Glutamatergic neuron (in vitro differentiated cells): Measurements from ENCODE around the gene FBLL1. TPM values are rescaled to one million over a fixed set of nuclear protein-coding genes. Genes with fewer than 3 reads are reported as not detected.

Experiments used
- DNase-seq: peaks from one replicate; pipeline ENCODE4 v3.0.0; 2022
- H3K27ac Mint-ChIP-seq: one replicate; pipeline ENCODE4 v1.8.0; 2020; ENCODE audit warnings: mild to moderate bottlenecking, mixed read lengths, inconsistent platforms; ENCODE audit not compliant: unreplicated experiment
- H3K27me3 Mint-ChIP-seq: one replicate; pipeline ENCODE4 v1.8.0; 2020; ENCODE audit warnings: mild to moderate bottlenecking, moderate library complexity, mixed read lengths, inconsistent platforms; ENCODE audit not compliant: unreplicated experiment
- H3K36me3 Mint-ChIP-seq: one replicate; pipeline ENCODE4 v1.8.0; 2020; ENCODE audit warnings: mild to moderate bottlenecking, mixed read lengths, inconsistent platforms; ENCODE audit not compliant: unreplicated experiment
- H3K4me1 Mint-ChIP-seq: one replicate; pipeline ENCODE4 v1.8.0; 2020; ENCODE audit warnings: mild to moderate bottlenecking, low read depth, mixed read lengths, inconsistent platforms; ENCODE audit not compliant: unreplicated experiment
- H3K4me3 Mint-ChIP-seq: one replicate; pipeline ENCODE4 v1.8.0; 2020; ENCODE audit warnings: mild to moderate bottlenecking, mixed read lengths, inconsistent platforms; ENCODE audit not compliant: unreplicated experiment
- H3K9me3 Mint-ChIP-seq: one replicate; pipeline ENCODE4 v1.8.0; 2020; ENCODE audit warnings: mild to moderate bottlenecking, moderate library complexity, mixed read lengths, inconsistent platforms; ENCODE audit not compliant: unreplicated experiment
- CTCF ChIP-seq: fragments of 200-600 bp; sonication (generic); IDR thresholded peaks from one replicate; pipeline ENCODE4 v1.5.0; 2021; ENCODE audit not compliant: partially characterized antibody, unreplicated experiment
- total RNA-seq: library from RNA; stranded (reverse); fragmentation: NEBNext Ultra II Directional; extraction: Animal tissue kit (Norgen Biotek cat#: 25700); gene quantifications from one replicate; pipeline ENCODE4 v1.2.1, GENCODE V29; 2021; ENCODE audit not compliant: unreplicated experiment

Gene FBLL1
- total RNA-seq, 1 donor from 2014 or later, result 66.2 TPM

- H3K4me3 Mint-ChIP-seq, result peak overlapping the region; percentile 73
- H3K27me3 Mint-ChIP-seq, result peaks cover 16% of the 10 kb centered on the region
- H3K4me1 Mint-ChIP-seq, result peaks cover 31% of the 10 kb centered on the region
- H3K27ac Mint-ChIP-seq, result no peak overlapping the region
- H3K36me3 Mint-ChIP-seq, result no peaks in the 10 kb centered on the region
- no peak for TF ChIP-seq CTCF
- DNase-seq, result no peak
- peaks cover 6% of the 10 kb centered on the region for H3K9me3 Mint-ChIP-seq
These were observed 46.6 kb downstream of the FBLL1 start for GRCh38 chr5:168575391-168576372.

GRCh38 chr5:168578006-168578405 is 48.9 kb downstream of the FBLL1 start:
- DNase-seq, result no peak
- TF ChIP-seq CTCF, result no peak
- Mint-ChIP-seq H3K9me3 (peaks cover 6% of the 10 kb centered on the region), H3K4me1 (peaks cover 22% of the 10 kb centered on the region), H3K27ac (peak overlapping the region; percentile 93), H3K36me3 (no peaks in the 10 kb centered on the region), H3K27me3 (peaks cover 10% of the 10 kb centered on the region), H3K4me3 (peak overlapping the region; percentile 98)

GRCh38 chr5:168578538-168579487 is 49.7 kb downstream of the FBLL1 start, which contains the start of gene PANK3:
Gene PANK3 (minus strand): TSS chr5:168579368. CDS start chr5:168579283, 85 bp downstream.
- peak; percentile 75 for DNase-seq
- Mint-ChIP-seq H3K27ac (peak within 1 kb of the TSS; percentile 99), H3K4me1 (peaks cover 22% of the 10 kb centered on the region), H3K4me3 (peak within 1 kb of the TSS; percentile 98), H3K36me3 (no peaks in the 10 kb centered on the region), H3K27me3 (peaks cover 10% of the 10 kb centered on the region), H3K9me3 (peaks cover 6% of the 10 kb centered on the region)
- TF ChIP-seq CTCF, result no peak

GRCh38 chr5:168579488-168580226 is 50.6 kb downstream of the FBLL1 start:
- Mint-ChIP-seq H3K4me1 (peaks cover 22% of the 10 kb centered on the region), H3K36me3 (no peaks in the 10 kb centered on the region), H3K4me3 (peak overlapping the region; percentile 95), H3K9me3 (peaks cover 6% of the 10 kb centered on the region), H3K27me3 (peaks cover 10% of the 10 kb centered on the region), H3K27ac (peak overlapping the region; percentile 99)
- DNase-seq, result peak; percentile 99
- no peak for TF ChIP-seq CTCF
